ENCODE results near the gene SEMA3D. TPM values are rescaled to one million over a fixed set of nuclear protein-coding genes. Genes with fewer than 3 reads are reported as not detected.

SEMA3D gene
- total RNA-seq, 1 experiment from 2014 or later = 1.4 TPM

DNA sequence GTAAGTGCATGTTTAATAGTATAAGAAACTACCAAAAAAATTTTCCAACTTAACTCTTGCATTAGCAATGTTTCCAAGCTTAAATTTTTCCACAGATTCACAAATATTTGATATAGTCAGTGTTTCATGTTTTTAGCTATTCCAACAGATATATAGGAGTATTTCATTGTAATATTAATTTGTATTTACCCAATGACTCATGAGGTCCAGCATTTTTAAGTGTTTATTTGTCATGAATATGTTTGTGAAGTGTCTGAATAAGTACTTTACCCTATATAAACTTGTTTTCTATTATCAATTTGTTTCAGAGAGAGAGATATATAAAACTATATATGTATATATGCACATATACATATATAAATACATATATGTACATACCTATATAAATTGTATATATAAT, 71.0 kb downstream of the SEMA3D start:
- H3K4me3 ChIP-seq (replicated peaks in 1 of 2; ENCODE audit: low read depth in 1 of 2, low read length in 2 of 2) = no peak overlapping the region
- no peaks in the 10 kb centered on the region for H3K27me3 ChIP-seq (ENCODE audit: insufficient read depth, low read length)
- TF ChIP-seq EZH2 (IDR thresholded peaks at IDR 0.05) = no peak
- TF ChIP-seq, protein P1, sequence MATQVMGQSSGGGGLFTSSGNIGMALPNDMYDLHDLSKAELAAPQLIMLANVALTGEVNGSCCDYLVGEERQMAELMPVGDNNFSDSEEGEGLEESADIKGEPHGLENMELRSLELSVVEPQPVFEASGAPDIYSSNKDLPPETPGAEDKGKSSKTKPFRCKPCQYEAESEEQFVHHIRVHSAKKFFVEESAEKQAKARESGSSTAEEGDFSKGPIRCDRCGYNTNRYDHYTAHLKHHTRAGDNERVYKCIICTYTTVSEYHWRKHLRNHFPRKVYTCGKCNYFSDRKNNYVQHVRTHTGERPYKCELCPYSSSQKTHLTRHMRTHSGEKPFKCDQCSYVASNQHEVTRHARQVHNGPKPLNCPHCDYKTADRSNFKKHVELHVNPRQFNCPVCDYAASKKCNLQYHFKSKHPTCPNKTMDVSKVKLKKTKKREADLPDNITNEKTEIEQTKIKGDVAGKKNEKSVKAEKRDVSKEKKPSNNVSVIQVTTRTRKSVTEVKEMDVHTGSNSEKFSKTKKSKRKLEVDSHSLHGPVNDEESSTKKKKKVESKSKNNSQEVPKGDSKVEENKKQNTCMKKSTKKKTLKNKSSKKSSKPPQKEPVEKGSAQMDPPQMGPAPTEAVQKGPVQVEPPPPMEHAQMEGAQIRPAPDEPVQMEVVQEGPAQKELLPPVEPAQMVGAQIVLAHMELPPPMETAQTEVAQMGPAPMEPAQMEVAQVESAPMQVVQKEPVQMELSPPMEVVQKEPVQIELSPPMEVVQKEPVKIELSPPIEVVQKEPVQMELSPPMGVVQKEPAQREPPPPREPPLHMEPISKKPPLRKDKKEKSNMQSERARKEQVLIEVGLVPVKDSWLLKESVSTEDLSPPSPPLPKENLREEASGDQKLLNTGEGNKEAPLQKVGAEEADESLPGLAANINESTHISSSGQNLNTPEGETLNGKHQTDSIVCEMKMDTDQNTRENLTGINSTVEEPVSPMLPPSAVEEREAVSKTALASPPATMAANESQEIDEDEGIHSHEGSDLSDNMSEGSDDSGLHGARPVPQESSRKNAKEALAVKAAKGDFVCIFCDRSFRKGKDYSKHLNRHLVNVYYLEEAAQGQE (IDR thresholded peaks at IDR 0.05; ENCODE audit: low read depth) = no peak
- H3K36me3 ChIP-seq (ENCODE audit: control insufficient read depth in 1 of 2, insufficient read depth in 2 of 2, low read length in 2 of 2) = no peaks in the 10 kb centered on the region
- H2AFZ ChIP-seq (ENCODE audit: low read depth, low read length, poor library complexity, severe bottlenecking) = peak overlapping the region; percentile 1
- POLR2A ChIA-PET = no interaction called here
- CTCF ChIA-PET = no interaction called here
- ATAC-seq (no peak), DNase-seq (ENCODE audit: low read depth, low spot score) (no peak)
- no peaks in the 10 kb centered on the region for H3K9me2 ChIP-seq (ENCODE audit: insufficient read depth)
- RAD21 ChIA-PET (ENCODE audit: low non-redundant PET in 1 of 2, low total read pairs in 2 of 2, uncharacterized antibody in 2 of 2, unreplicated experiment in 2 of 2) = no interaction called here
- no peaks in the 10 kb centered on the region for H3K9me3 ChIP-seq (ENCODE audit: control insufficient read depth in 1 of 2, insufficient read depth in 1 of 2, low read depth in 1 of 2, low read length in 2 of 2)
- intact Hi-C loops (cut with micrococcal nuclease) = no loop called here
- H3K4me1 ChIP-seq (ENCODE audit: control insufficient read depth in 1 of 2, insufficient read depth in 2 of 2, low read length in 2 of 2) = peaks cover 3 to 16% of the 10 kb centered on the region in 2 experiments; a peak in 3 of 4 replicates
- no peak overlapping the region for H3K4me2 ChIP-seq (ENCODE audit: low read length)
- no peaks in the 10 kb centered on the region for H4K20me1 ChIP-seq (ENCODE audit: insufficient read depth)
- H3K27ac ChIP-seq (ENCODE audit: low read depth, low read length) = no peak overlapping the region
- BruUV-seq (replicated peaks) = no TSS peak
- H3K9ac ChIP-seq (ENCODE audit: low read length) = no peak overlapping the region
- no peaks in the 10 kb centered on the region for H3K79me2 ChIP-seq (ENCODE audit: insufficient read depth, low read length)

DNA sequence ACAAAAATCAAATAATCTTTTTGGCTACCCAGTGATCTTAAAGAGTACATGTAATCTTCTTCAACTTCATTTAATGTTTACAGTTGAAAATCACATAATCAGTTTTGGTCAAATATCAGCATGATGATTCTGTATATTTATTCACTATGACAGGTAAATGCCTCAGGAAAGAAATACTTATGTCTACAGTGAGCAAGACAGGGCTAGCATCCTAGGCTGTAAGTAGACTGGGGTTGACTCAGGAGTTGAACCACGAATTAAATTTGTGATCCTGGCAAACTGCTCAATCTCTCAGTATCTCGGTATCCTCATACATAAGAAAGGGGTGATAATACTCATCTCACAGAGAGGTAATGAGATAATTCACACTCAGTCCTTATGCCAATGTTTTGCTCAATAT, 71.8 kb downstream of the SEMA3D start:
- Histone ChIP-seq H4K20me1 (ENCODE audit: insufficient read depth) (no peaks in the 10 kb centered on the region), H3K9me3 (ENCODE audit: control insufficient read depth in 1 of 2, insufficient read depth in 1 of 2, low read depth in 1 of 2, low read length in 2 of 2) (no peaks in the 10 kb centered on the region), H3K9me2 (ENCODE audit: insufficient read depth) (no peaks in the 10 kb centered on the region), H3K9ac (ENCODE audit: low read length) (no peak overlapping the region), H3K27me3 (ENCODE audit: insufficient read depth, low read length) (no peaks in the 10 kb centered on the region), H3K79me2 (ENCODE audit: insufficient read depth, low read length) (no peaks in the 10 kb centered on the region), H3K27ac (ENCODE audit: low read depth, low read length) (no peak overlapping the region), H2AFZ (ENCODE audit: low read depth, low read length, poor library complexity, severe bottlenecking) (no peak overlapping the region), H3K36me3 (ENCODE audit: control insufficient read depth in 1 of 2, insufficient read depth in 2 of 2, low read length in 2 of 2) (no peaks in the 10 kb centered on the region), H3K4me1 (ENCODE audit: control insufficient read depth in 1 of 2, insufficient read depth in 2 of 2, low read length in 2 of 2) (peaks cover 3 to 16% of the 10 kb centered on the region in 2 experiments; a peak in 3 of 4 replicates), H3K4me2 (ENCODE audit: low read length) (no peak overlapping the region), H3K4me3 (replicated peaks in 1 of 2; ENCODE audit: low read depth in 1 of 2, low read length in 2 of 2) (no peak overlapping the region)
- TF ChIP-seq EZH2 (IDR thresholded peaks at IDR 0.05) = no peak
- ChIA-PET POLR2A (no interaction called here), RAD21 (ENCODE audit: low non-redundant PET in 1 of 2, low total read pairs in 2 of 2, uncharacterized antibody in 2 of 2, unreplicated experiment in 2 of 2) (no interaction called here), CTCF (no interaction called here)
- DNase-seq (ENCODE audit: low read depth, low spot score) (no peak), ATAC-seq (no peak)
- no TSS peak for BruUV-seq (replicated peaks)
- intact Hi-C loops (cut with micrococcal nuclease) = no loop called here
